IMR-90 (cell line): ENCODE results near the gene SLC39A5. TPM values are rescaled to one million over a fixed set of nuclear protein-coding genes. Genes with fewer than 3 reads are reported as not detected.
A peak's percentile ranks its signal among the peaks of the same experiment; 100 is the strongest.

ENCODE experiments used
- ATAC-seq: fragments of 200-7000 bp; cut with Tn5 transposase; 2 replicates; pipeline ENCODE4 v1.9.1; 2020; ENCODE audit warnings: low read depth, mild to moderate bottlenecking, moderate library complexity
- Bru-seq: library from RNA; stranded (reverse); fragments of 400-500 nt; gene quantifications from one replicate; lab custom pipeline; 2021; lab: Mats Ljungman, UMichigan
- BruChase-seq, 2 experiments: library from RNA; stranded (reverse); fragments of 400-500 nt; gene quantifications; one replicate each; lab custom pipeline; 2021; lab: Mats Ljungman, UMichigan
- BruUV-seq: library from RNA; stranded (reverse); fragments of 400-500 nt; replicated peaks from 2 replicates; lab custom pipeline; 2021; lab: Mats Ljungman, UMichigan
- CTCF ChIA-PET: fragments of 300-600 bp; formaldehyde crosslinking; extraction: SDS; loops from one replicate; lab custom pipeline; 2021; ENCODE audit warnings: antibody characterized with exemption; lab: Yijun Ruan, JAX
- POLR2A ChIA-PET: fragments of 300-600 bp; sonication (Branson Sonifier 250); formaldehyde crosslinking; loops from one replicate; lab custom pipeline; 2022; ENCODE audit warnings: antibody characterized with exemption; ENCODE audit not compliant: unreplicated experiment; lab: Charles Lee
- DNase-seq: peaks from one replicate; pipeline ENCODE4 v3.0.0; 2013
- H2AFZ ChIP-seq: replicated peaks from 2 replicates; pipeline ENCODE3; 2013; ENCODE audit warnings: low read length, mild to moderate bottlenecking; ENCODE audit not compliant: poor library complexity
- H2AK5ac ChIP-seq: 2 replicates; pipeline ENCODE4 v1.6.1; 2013; ENCODE audit warnings: low read depth, low read length, inconsistent platforms
- H2AK9ac ChIP-seq: replicated peaks from 2 replicates; pipeline ENCODE3; 2013; ENCODE audit warnings: mild to moderate bottlenecking, low read depth, low read length, moderate library complexity; ENCODE audit not compliant: poor library complexity
- H2BK120ac ChIP-seq: 2 replicates; pipeline ENCODE4 v1.6.1; 2013; ENCODE audit warnings: low read depth, low read length, inconsistent platforms
- H2BK15ac ChIP-seq: 3 replicates; pipeline ENCODE4 v1.6.1; 2013; ENCODE audit warnings: low read depth, low read length, inconsistent platforms
- H2BK20ac ChIP-seq: 2 replicates; pipeline ENCODE4 v1.6.1; 2013; ENCODE audit warnings: low read depth, mild to moderate bottlenecking, inconsistent platforms, low read length, moderate library complexity
- H2BK5ac ChIP-seq: 2 replicates; pipeline ENCODE4 v1.6.1; 2013; ENCODE audit warnings: mild to moderate bottlenecking, low read depth, low read length, inconsistent platforms; ENCODE audit not compliant: poor library complexity, severe bottlenecking
- H3K14ac ChIP-seq: replicated peaks from 2 replicates; pipeline ENCODE4 v1.6.1; 2013; ENCODE audit warnings: low read depth, low read length, inconsistent platforms
- H3K18ac ChIP-seq: 2 replicates; pipeline ENCODE4 v1.6.1; 2013; ENCODE audit warnings: low read depth, low read length, control low read depth
- H3K23ac ChIP-seq: 2 replicates; pipeline ENCODE4 v1.6.1; 2013; ENCODE audit warnings: low read depth, low read length, inconsistent platforms
- H3K27ac ChIP-seq: 2 replicates; pipeline ENCODE4 v1.5.1; 2013; ENCODE audit warnings: mild to moderate bottlenecking, control low read depth, low read length; ENCODE audit not compliant: insufficient read depth
- H3K27me3 ChIP-seq: 2 replicates; pipeline ENCODE4 v1.6.1; 2013; ENCODE audit warnings: low read length; ENCODE audit not compliant: control insufficient read depth, insufficient read depth
- H3K36me3 ChIP-seq: 2 replicates; pipeline ENCODE4 v1.6.1; 2013; ENCODE audit warnings: low read length, mixed read lengths; ENCODE audit not compliant: control insufficient read depth, insufficient read depth
- H3K4ac ChIP-seq: 2 replicates; pipeline ENCODE4 v1.6.1; 2013; ENCODE audit warnings: low read depth, low read length, inconsistent platforms
- H3K4me1 ChIP-seq: 2 replicates; pipeline ENCODE4 v1.6.1; 2013; ENCODE audit warnings: low read length, mixed read lengths; ENCODE audit not compliant: control insufficient read depth, insufficient read depth
- H3K4me2 ChIP-seq: 2 replicates; pipeline ENCODE4 v1.6.1; 2013; ENCODE audit warnings: low read depth, mild to moderate bottlenecking, control low read depth, low read length, moderate library complexity
- H3K4me3 ChIP-seq: 2 replicates; pipeline ENCODE4 v1.5.1; 2013; ENCODE audit warnings: low read depth, mild to moderate bottlenecking, control low read depth, low read length, moderate library complexity; ENCODE audit not compliant: insufficient read depth
- H3K56ac ChIP-seq: 2 replicates; pipeline ENCODE4 v1.6.1; 2013; ENCODE audit warnings: low read length, inconsistent platforms; ENCODE audit not compliant: insufficient read depth; ENCODE audit errors: extremely low read depth
- H3K79me1 ChIP-seq, 2 experiments: 2 replicates each; pipeline ENCODE4 v1.6.1; 2013; ENCODE audit warnings: low read length in 2 of 2, inconsistent platforms in 1 of 2, low read depth in 1 of 2
- H3K9ac ChIP-seq: 2 replicates; pipeline ENCODE4 v1.6.1; 2013; ENCODE audit warnings: low read depth, low read length, control low read depth
- H3K9me1 ChIP-seq: 2 replicates; pipeline ENCODE4 v1.6.1; 2013; ENCODE audit warnings: low read length, inconsistent platforms; ENCODE audit not compliant: insufficient read depth
- H3K9me3 ChIP-seq: 2 replicates; pipeline ENCODE4 v1.6.1; 2013; ENCODE audit warnings: low read length; ENCODE audit not compliant: control insufficient read depth, insufficient read depth
- H4K20me1 ChIP-seq: 2 replicates; pipeline ENCODE4 v1.6.1; 2013; ENCODE audit warnings: low read length, inconsistent platforms; ENCODE audit not compliant: insufficient read depth
- H4K5ac ChIP-seq: 2 replicates; pipeline ENCODE4 v1.6.1; 2013; ENCODE audit warnings: mild to moderate bottlenecking, low read depth, low read length, control low read depth
- H4K8ac ChIP-seq, 2 experiments: 2 replicates each; pipeline ENCODE4 v1.6.1; 2013; ENCODE audit warnings: low read depth in 2 of 2, low read length in 2 of 2, control low read depth in 1 of 2, inconsistent platforms in 1 of 2
- H4K91ac ChIP-seq: 2 replicates; pipeline ENCODE4 v1.6.1; 2013; ENCODE audit warnings: low read depth, low read length, inconsistent platforms; ENCODE audit not compliant: insufficient read depth
- BHLHE40 ChIP-seq: fragments of 150-350 bp; IDR thresholded peaks from 2 replicates; pipeline ENCODE4 v1.6.1; 2016; ENCODE audit warnings: mild to moderate bottlenecking, low read depth, low read length
- CEBPB ChIP-seq: IDR thresholded peaks from 2 replicates; pipeline ENCODE4 v1.6.1; 2012; ENCODE audit warnings: low read depth, low read length, improper control_type of control experiment
- MAFK ChIP-seq: IDR thresholded peaks from 2 replicates; pipeline ENCODE4 v1.6.1; 2012; ENCODE audit warnings: low read depth, low read length, improper control_type of control experiment
- MAZ ChIP-seq: IDR thresholded peaks from 2 replicates; pipeline ENCODE4 v1.6.1; 2012; ENCODE audit warnings: low read depth, mild to moderate bottlenecking, low read length, improper control_type of control experiment, moderate library complexity, borderline replicate concordance
- NFE2L2 ChIP-seq: fragments of 150-350 bp; IDR thresholded peaks from 2 replicates; pipeline ENCODE4 v1.6.1; 2016; ENCODE audit warnings: low read depth, mild to moderate bottlenecking, low read length
- POLR2A ChIP-seq: IDR thresholded peaks from 2 replicates; pipeline ENCODE4 v1.6.1; 2012; ENCODE audit warnings: mild to moderate bottlenecking, low read depth, low read length
- RAD21 ChIP-seq: IDR thresholded peaks from 2 replicates; pipeline ENCODE4 v1.6.1; 2012; ENCODE audit warnings: low read length, improper control_type of control experiment
- RCOR1 ChIP-seq: IDR thresholded peaks from 2 replicates; pipeline ENCODE4 v1.6.1; 2012; ENCODE audit warnings: mild to moderate bottlenecking, low read length, improper control_type of control experiment; ENCODE audit not compliant: insufficient replicate concordance
- RFX5 ChIP-seq: IDR thresholded peaks from 2 replicates; pipeline ENCODE4 v1.8.0; 2012; ENCODE audit warnings: low read depth, mild to moderate bottlenecking, low read length, moderate library complexity
- WGBS, 2 experiments: methylation state at CpG; one replicate each; pipeline versions ENCODE4 v1.1.5 to v1.1.7; 2013; ENCODE audit warnings: missing lambda C conversion rate in 2 of 2; ENCODE audit not compliant: insufficient read length in 1 of 2; ENCODE audit errors: extremely low coverage in 2 of 2; 5-methylcytosine and 5-hydroxymethylcytosine counted together
- dilution Hi-C: fragments of 300-500 bp; cut with HindIII; formaldehyde crosslinking; loops from one replicate; pipeline ENCODE4 v1.14.3; 2018; ENCODE audit warnings: low sequenced_read_pairs; ENCODE audit not compliant: unreplicated experiment
- in situ Hi-C: fragments of 300-500 bp; cut with MboI; formaldehyde crosslinking; loops from 3 replicates; pipeline ENCODE4 v1.14.3; 2019; ENCODE audit warnings: low sequenced_read_pairs, inconsistent platforms, mixed read lengths
- intact Hi-C: fragments of 100-400 bp; cut with micrococcal nuclease; formaldehyde crosslinking; loops from 2 replicates; pipeline ENCODE4 v1.10.0; 2022
- long read RNA-seq: library from polyadenylated mRNA; unstranded; transcript quantifications from one replicate; pipeline ENCODE4 v2.0.0, GENCODE V29; 2021; ENCODE audit not compliant: unreplicated experiment
- polyA plus RNA-seq, 3 experiments: library from polyadenylated mRNA; depleted of rRNA; stranded (reverse); fragments of >200 nt; gene quantifications; 2 replicates each; pipeline ENCODE4 v1.2.3, GENCODE V29; 2012; ENCODE audit warnings: low replicate concordance in 1 of 3
- total RNA-seq: library from RNA; depleted of rRNA; stranded (reverse); fragments of >200 nt; gene quantifications from 2 replicates; pipeline ENCODE4 v1.2.3, GENCODE V29; 2012; rRNA removed
- TF ChIP-seq, protein P1 (sequence below): conservative IDR thresholded peaks from 2 replicates; pipeline ENCODE4 v1.5.1; 2012; ENCODE audit warnings: mild to moderate bottlenecking, low read depth, low read length, improper control_type of control experiment
- TF ChIP-seq, protein P2 (sequence below): fragments of 150-350 bp; IDR thresholded peaks from 2 replicates; pipeline ENCODE4 v1.6.1; 2017; ENCODE audit warnings: mild to moderate bottlenecking, antibody characterized with exemption, low read length, low read depth

SLC39A5 gene, protein sequence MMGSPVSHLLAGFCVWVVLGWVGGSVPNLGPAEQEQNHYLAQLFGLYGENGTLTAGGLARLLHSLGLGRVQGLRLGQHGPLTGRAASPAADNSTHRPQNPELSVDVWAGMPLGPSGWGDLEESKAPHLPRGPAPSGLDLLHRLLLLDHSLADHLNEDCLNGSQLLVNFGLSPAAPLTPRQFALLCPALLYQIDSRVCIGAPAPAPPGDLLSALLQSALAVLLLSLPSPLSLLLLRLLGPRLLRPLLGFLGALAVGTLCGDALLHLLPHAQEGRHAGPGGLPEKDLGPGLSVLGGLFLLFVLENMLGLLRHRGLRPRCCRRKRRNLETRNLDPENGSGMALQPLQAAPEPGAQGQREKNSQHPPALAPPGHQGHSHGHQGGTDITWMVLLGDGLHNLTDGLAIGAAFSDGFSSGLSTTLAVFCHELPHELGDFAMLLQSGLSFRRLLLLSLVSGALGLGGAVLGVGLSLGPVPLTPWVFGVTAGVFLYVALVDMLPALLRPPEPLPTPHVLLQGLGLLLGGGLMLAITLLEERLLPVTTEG
- not detected in 2 replicates for total RNA-seq
- polyA plus RNA-seq (2012; rRNA removed), result not detected in 2 replicates
- 0.02 TPM in 1 of 2 replicates, not detected in the other for polyA plus RNA-seq (2012; cell fraction: cytosol; rRNA removed)
- polyA plus RNA-seq (2012; cell fraction: nucleus; rRNA removed; ENCODE audit: low replicate concordance), result 0.77 and 0.96 TPM in 2 replicates
- Bru-seq, nascent RNA, result percentile 13 among the genes with signal in this experiment
- BruChase-seq, experiment 1, labeled RNA remaining after a 6-hour chase, result percentile 18 among the genes with signal in this experiment
- percentile 10 among the genes with signal in this experiment for BruChase-seq, experiment 2, labeled RNA remaining after a 2-hour chase
- long read RNA-seq, result 0 reads

DNA sequence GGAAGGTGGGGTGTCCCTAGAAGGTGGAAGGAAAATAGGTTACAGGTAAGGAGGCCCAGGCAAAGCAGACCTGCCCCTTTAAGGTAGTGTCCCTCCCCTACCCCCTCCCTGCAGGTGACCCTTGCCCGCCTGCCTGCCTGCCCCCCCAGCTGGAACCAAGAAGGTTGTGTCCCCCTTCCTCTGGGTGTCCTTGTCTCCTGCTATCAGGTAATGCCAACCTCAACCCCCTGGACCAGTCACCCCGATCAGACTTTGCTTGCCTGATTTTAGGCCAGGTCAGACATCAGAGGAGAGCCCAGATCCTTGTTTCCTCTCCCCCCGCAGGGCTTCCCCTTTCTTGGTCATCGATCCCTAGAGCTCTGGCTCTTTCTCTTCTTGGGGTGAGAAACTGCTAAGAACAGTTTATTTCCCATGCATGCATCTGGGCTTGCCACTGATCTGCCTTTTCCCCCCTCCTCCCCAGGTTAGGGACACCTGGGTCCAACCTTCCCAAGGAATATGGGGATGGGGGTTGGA is at the start of gene SLC39A5:
SLC39A5 (plus strand) TSS at position 136 of the 516 bp plus-strand sequence. CDS start 1,224 bp downstream, outside the sequence.
- no peak within 1 kb of the TSS for H2AFZ ChIP-seq
- no peak within 1 kb of the TSS for H2AK9ac ChIP-seq
- ATAC-seq (no peak), DNase-seq (no peak)
- no peaks in the 10 kb centered on the region for H3K27me3 ChIP-seq
- no peak within 1 kb of the TSS for H3K4me3 ChIP-seq
- H2BK120ac ChIP-seq, result no peak within 1 kb of the TSS
- H4K91ac ChIP-seq, result no peak within 1 kb of the TSS
- no peak within 1 kb of the TSS for H4K5ac ChIP-seq
- H3K9me1 ChIP-seq, result peaks cover 4% of the 10 kb centered on the region
- H2BK20ac ChIP-seq, result no peak within 1 kb of the TSS
- in situ Hi-C loops, result no loop called here
- peaks cover 8 to 9% of the 10 kb centered on the region in 2 experiments for H3K79me1 ChIP-seq
- H3K4me2 ChIP-seq, result no peak within 1 kb of the TSS
- H3K14ac ChIP-seq, result no peak within 1 kb of the TSS
- intact Hi-C loops, result no loop called here
- no peak within 1 kb of the TSS for H2BK5ac ChIP-seq
- no peaks in the 10 kb centered on the region; the same call in 1 of the 2 replicates for H3K4me1 ChIP-seq
- ChIA-PET POLR2A (no interaction called here), CTCF (interaction anchor here (0.6 kb wide), 1 partner anchor 41 kb away, joined by 3 read pairs; no protein-coding TSS in a partner anchor)
- no peak within 1 kb of the TSS for H4K8ac ChIP-seq
- H3K18ac ChIP-seq, result no peak within 1 kb of the TSS
- H2BK15ac ChIP-seq, result no peak within 1 kb of the TSS
- dilution Hi-C loops, result no loop called here
- no peak within 1 kb of the TSS for H3K56ac ChIP-seq
- no peak within 1 kb of the TSS for H3K9ac ChIP-seq
- no TSS peak for BruUV-seq
- no peak within 1 kb of the TSS for H3K23ac ChIP-seq
- no peaks in the 10 kb centered on the region for H3K9me3 ChIP-seq
- no peak within 1 kb of the TSS for H3K4ac ChIP-seq
- no peak within 1 kb of the TSS for H2AK5ac ChIP-seq
- H3K36me3 ChIP-seq, result peaks cover 6% of the 10 kb centered on the region; the same call in 1 of the 2 replicates
- 100% methylated on average over 1 of the region's 4 CpGs; no CpG with 5 or more reads in 1 of the 2 experiments for WGBS, 2 experiments
- no peak within 1 kb of the TSS for H3K27ac ChIP-seq
- no peaks in the 10 kb centered on the region for H4K20me1 ChIP-seq
- TF ChIP-seq, protein P1, sequence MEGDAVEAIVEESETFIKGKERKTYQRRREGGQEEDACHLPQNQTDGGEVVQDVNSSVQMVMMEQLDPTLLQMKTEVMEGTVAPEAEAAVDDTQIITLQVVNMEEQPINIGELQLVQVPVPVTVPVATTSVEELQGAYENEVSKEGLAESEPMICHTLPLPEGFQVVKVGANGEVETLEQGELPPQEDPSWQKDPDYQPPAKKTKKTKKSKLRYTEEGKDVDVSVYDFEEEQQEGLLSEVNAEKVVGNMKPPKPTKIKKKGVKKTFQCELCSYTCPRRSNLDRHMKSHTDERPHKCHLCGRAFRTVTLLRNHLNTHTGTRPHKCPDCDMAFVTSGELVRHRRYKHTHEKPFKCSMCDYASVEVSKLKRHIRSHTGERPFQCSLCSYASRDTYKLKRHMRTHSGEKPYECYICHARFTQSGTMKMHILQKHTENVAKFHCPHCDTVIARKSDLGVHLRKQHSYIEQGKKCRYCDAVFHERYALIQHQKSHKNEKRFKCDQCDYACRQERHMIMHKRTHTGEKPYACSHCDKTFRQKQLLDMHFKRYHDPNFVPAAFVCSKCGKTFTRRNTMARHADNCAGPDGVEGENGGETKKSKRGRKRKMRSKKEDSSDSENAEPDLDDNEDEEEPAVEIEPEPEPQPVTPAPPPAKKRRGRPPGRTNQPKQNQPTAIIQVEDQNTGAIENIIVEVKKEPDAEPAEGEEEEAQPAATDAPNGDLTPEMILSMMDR, result no peak
- TF ChIP-seq RFX5 (no peak), POLR2A (no peak), CEBPB (no peak), RCOR1 (no peak), MAFK (no peak), MAZ (no peak), RAD21 (no peak), NFE2L2 (no peak), BHLHE40 (no peak)
- TF ChIP-seq, protein P2, sequence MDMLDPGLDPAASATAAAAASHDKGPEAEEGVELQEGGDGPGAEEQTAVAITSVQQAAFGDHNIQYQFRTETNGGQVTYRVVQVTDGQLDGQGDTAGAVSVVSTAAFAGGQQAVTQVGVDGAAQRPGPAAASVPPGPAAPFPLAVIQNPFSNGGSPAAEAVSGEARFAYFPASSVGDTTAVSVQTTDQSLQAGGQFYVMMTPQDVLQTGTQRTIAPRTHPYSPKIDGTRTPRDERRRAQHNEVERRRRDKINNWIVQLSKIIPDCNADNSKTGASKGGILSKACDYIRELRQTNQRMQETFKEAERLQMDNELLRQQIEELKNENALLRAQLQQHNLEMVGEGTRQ, result no peak
